ENCODE data around the gene CXCR2.
"Not testable (repeated sequence)": the region's sequence is repeated elsewhere in the genome, so short reads cannot be mapped to it uniquely, and the experiment has no call there.

The CXCR2 gene

DNA sequence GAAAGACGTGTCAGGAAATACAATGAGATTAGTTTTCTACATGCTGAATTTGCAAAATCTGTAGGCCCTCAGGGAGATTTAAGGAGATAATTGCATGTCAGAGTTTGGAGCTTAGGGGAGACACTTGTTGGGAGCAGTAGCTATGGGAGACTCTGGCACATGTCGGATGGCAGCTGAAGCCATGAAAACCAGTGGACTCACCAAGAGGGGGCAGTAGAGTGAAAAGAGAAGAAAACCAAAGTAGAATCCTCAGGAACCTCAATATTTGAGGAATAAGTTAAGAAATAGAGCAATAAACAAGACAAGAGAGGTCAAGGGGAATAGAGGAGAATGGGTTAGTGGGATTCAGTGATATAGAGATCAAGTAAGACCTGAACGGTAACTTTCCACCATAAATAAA lies 31.9 kb upstream of the CXCR2 start:
- H3K36me3 ChIP-seq (ENCODE audit: insufficient read depth, low read length) = no peaks in the 10 kb centered on the region
- no peak overlapping the region for H3K27ac ChIP-seq (ENCODE audit: low read depth, low read length)
- no peaks in the 10 kb centered on the region for H3K79me2 ChIP-seq (ENCODE audit: control insufficient read depth, insufficient read depth, low read length, unreplicated experiment)
- no peak overlapping the region for H3K4me3 ChIP-seq (ENCODE audit: low read depth, low read length)
- H3K27me3 ChIP-seq (ENCODE audit: insufficient read depth, low read length) = peaks cover 64% of the 10 kb centered on the region
- no peaks in the 10 kb centered on the region for H3K4me1 ChIP-seq (ENCODE audit: control insufficient read depth, insufficient read depth, low read length, unreplicated experiment)
- no peak overlapping the region for H2AFZ ChIP-seq (ENCODE audit: low read length, unreplicated experiment)

DNA sequence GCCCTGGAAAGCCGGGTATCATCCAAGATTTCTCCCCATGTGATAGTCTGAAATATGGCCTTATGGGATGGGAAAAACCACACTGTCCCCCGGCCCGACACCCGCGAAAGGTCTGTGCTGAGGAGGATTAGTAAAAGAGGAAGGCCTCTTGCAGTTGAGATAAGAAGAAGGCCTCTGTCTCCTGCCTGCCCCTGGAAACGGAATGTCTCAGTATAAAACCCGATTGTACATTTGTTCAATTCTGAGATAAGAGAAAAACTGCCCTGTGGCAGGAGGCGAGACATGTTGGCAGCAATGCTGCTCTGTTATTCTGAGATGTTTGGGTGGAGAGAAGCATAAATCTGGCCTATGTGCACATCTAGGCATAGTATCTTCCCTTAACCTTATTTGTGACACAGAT lies 30.0 kb upstream of the CXCR2 start:
- H3K27ac ChIP-seq (ENCODE audit: low read depth, low read length) = no peak overlapping the region

GRCh38 chr2:218097975-218098374 lies 27.9 kb upstream of the CXCR2 start:
- no peak overlapping the region for H2AFZ ChIP-seq (ENCODE audit: low read length, unreplicated experiment)
- no peak overlapping the region for H3K4me3 ChIP-seq (ENCODE audit: low read depth, low read length)
- H3K79me2 ChIP-seq (ENCODE audit: control insufficient read depth, insufficient read depth, low read length, unreplicated experiment) = no peaks in the 10 kb centered on the region
- no peak overlapping the region for H3K27ac ChIP-seq (ENCODE audit: low read depth, low read length)
- H3K27me3 ChIP-seq (ENCODE audit: insufficient read depth, low read length) = peaks cover 62% of the 10 kb centered on the region
- no peaks in the 10 kb centered on the region for H3K36me3 ChIP-seq (ENCODE audit: insufficient read depth, low read length)
- no peaks in the 10 kb centered on the region for H3K4me1 ChIP-seq (ENCODE audit: control insufficient read depth, insufficient read depth, low read length, unreplicated experiment)

More for the DNA sequence above, 30.0 kb upstream of the CXCR2 start:
- Histone ChIP-seq H3K4me3 (ENCODE audit: low read depth, low read length) (no peak overlapping the region), H3K4me1 (ENCODE audit: control insufficient read depth, insufficient read depth, low read length, unreplicated experiment) (no peaks in the 10 kb centered on the region), H3K79me2 (ENCODE audit: control insufficient read depth, insufficient read depth, low read length, unreplicated experiment) (no peaks in the 10 kb centered on the region), H3K36me3 (ENCODE audit: insufficient read depth, low read length) (no peaks in the 10 kb centered on the region), H3K27me3 (ENCODE audit: insufficient read depth, low read length) (peaks cover 64% of the 10 kb centered on the region), H2AFZ (ENCODE audit: low read length, unreplicated experiment) (no peak overlapping the region)

DNA sequence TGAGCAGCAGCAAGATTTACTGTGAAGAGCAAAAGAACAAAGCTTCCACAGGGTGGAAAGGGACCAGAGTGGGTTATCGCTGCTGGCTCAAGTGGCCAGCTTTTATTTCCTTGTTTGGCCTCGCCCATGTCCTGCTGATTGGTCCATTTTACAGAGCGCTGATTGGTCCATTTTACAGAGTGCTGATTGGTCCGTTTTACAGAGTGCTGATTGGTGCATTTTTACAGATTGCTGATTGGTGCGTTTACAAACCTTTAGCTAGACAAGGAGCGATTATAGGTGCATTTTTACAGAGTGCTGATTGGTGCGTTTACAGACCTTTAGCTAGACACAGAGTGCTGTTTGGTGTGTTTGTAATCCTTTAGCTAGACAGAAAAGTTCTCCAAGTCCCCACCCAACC lies 17.0 kb upstream of the CXCR2 start:
- not testable (repeated sequence) for H3K4me1 ChIP-seq (ENCODE audit: control insufficient read depth, insufficient read depth, low read length, unreplicated experiment); H2AFZ ChIP-seq (ENCODE audit: low read length, unreplicated experiment); H3K4me3 ChIP-seq (ENCODE audit: low read depth, low read length); H3K36me3 ChIP-seq (ENCODE audit: insufficient read depth, low read length); H3K27ac ChIP-seq (ENCODE audit: low read depth, low read length); H3K79me2 ChIP-seq (ENCODE audit: control insufficient read depth, insufficient read depth, low read length, unreplicated experiment)
- peaks cover 22% of the 10 kb centered on the region for H3K27me3 ChIP-seq (ENCODE audit: insufficient read depth, low read length)

DNA sequence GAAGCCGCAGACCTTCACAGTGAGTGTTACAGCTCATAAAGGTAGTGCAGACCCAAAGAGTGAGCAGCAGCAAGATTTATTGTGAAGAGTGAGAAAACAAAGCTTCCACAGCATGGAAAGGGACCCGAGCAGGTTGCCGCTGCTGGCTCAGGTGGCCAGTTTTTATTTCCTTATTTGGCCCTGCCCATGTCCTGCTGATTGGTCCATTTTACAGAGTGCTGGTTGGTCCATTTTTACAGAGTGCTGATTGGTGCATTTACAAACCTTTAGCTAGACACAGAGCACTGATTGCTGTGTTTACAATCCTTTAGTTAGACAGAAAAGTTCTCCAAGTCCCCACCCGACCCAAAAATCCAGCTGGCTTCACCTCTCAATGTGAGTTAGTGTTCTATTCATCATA lies 4.0 kb upstream of the CXCR2 start:
- H3K4me3 ChIP-seq (ENCODE audit: low read depth, low read length); H3K4me1 ChIP-seq (ENCODE audit: control insufficient read depth, insufficient read depth, low read length, unreplicated experiment); H3K36me3 ChIP-seq (ENCODE audit: insufficient read depth, low read length); H3K27ac ChIP-seq (ENCODE audit: low read depth, low read length); H2AFZ ChIP-seq (ENCODE audit: low read length, unreplicated experiment); H3K79me2 ChIP-seq (ENCODE audit: control insufficient read depth, insufficient read depth, low read length, unreplicated experiment): not testable (repeated sequence)
- peaks cover 45% of the 10 kb centered on the region for H3K27me3 ChIP-seq (ENCODE audit: insufficient read depth, low read length)

DNA sequence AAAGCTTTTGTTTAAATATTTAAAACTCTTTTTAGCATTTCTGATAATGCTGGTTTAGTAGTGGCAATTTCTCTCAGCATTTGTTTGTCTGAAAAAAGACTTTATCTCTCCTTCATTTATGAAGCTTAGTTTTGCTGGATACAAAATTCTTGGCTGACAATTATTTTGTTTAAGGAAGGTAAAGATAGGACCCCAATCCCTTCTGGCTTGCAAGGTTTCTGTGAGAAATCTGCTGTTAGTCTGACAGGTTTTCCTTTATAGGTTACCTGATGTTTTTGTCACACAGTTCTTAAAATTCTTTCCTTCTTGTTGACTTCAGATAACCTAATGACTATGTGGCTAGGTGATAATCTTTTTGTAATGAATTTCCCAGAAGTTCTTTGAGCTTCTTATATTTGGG lies 3.5 kb upstream of the CXCR2 start:
- not testable (repeated sequence) for H3K27ac ChIP-seq (ENCODE audit: low read depth, low read length); H2AFZ ChIP-seq (ENCODE audit: low read length, unreplicated experiment); H3K4me3 ChIP-seq (ENCODE audit: low read depth, low read length); H3K4me1 ChIP-seq (ENCODE audit: control insufficient read depth, insufficient read depth, low read length, unreplicated experiment); H3K36me3 ChIP-seq (ENCODE audit: insufficient read depth, low read length); H3K79me2 ChIP-seq (ENCODE audit: control insufficient read depth, insufficient read depth, low read length, unreplicated experiment)
- peaks cover 49% of the 10 kb centered on the region for H3K27me3 ChIP-seq (ENCODE audit: insufficient read depth, low read length)

DNA sequence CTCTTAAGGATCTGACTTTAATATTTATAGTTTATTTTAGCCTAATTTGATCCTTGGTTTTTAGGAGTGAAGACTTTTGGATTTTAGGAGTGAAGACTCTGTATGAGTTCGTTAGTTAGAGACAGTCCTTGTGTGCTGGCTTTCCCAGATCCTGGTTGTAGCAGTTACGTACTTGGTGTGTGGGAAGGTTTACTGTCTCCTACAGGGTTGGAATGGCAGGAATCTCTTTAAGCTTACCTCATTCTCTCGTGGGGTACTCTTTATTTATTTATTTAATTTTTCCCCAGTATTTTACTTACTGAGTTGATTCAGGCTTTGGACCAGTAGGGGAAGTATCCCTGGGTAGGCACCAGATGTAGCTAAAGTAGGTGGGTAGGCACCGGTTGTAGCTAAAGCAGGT lies 1.8 kb upstream of the CXCR2 start:
- Histone ChIP-seq H3K4me3 (ENCODE audit: low read depth, low read length) (no peak overlapping the region), H3K4me1 (ENCODE audit: control insufficient read depth, insufficient read depth, low read length, unreplicated experiment) (no peaks in the 10 kb centered on the region), H3K36me3 (ENCODE audit: insufficient read depth, low read length) (no peaks in the 10 kb centered on the region), H2AFZ (ENCODE audit: low read length, unreplicated experiment) (no peak overlapping the region), H3K27ac (ENCODE audit: low read depth, low read length) (no peak overlapping the region), H3K79me2 (ENCODE audit: control insufficient read depth, insufficient read depth, low read length, unreplicated experiment) (no peaks in the 10 kb centered on the region), H3K27me3 (ENCODE audit: insufficient read depth, low read length) (peaks cover 66% of the 10 kb centered on the region)

- Histone ChIP-seq H3K27ac (ENCODE audit: low read depth, low read length) (no peak overlapping the region), H3K27me3 (ENCODE audit: insufficient read depth, low read length) (peaks cover 71% of the 10 kb centered on the region), H2AFZ (ENCODE audit: low read length, unreplicated experiment) (no peak overlapping the region), H3K4me3 (ENCODE audit: low read depth, low read length) (no peak overlapping the region), H3K79me2 (ENCODE audit: control insufficient read depth, insufficient read depth, low read length, unreplicated experiment) (no peaks in the 10 kb centered on the region), H3K36me3 (ENCODE audit: insufficient read depth, low read length) (no peaks in the 10 kb centered on the region), H3K4me1 (ENCODE audit: control insufficient read depth, insufficient read depth, low read length, unreplicated experiment) (no peaks in the 10 kb centered on the region)
Observed at GRCh38 chr2:218125095-218125494, 733 bp upstream of the CXCR2 start.

DNA sequence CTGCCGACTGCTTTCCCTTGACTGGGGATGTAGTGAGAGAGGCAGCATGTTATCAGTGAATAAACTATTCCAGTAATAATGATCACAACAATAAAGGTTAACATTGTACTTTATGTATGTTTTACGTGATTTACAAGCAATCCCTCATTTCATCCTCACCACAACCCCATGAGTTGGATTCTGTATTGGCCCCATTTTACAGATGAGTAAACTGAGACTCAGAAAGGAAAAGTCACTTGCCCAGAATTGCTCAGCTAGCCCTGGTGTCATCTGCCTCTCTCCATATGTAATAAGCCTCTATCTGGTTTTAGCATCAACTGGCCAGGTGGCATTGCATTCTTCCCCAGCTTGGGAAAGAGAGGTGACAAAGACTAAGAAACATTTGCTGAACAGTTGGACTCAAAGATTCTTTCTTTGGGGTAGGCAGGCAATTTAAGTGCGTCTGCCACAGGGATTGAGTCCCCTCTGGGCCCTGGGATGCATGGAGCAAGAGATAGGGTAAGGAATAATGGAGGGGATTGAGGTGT lies 2.2 kb downstream of the CXCR2 start:
- Histone ChIP-seq H3K27me3 (ENCODE audit: insufficient read depth, low read length) (peaks cover 67% of the 10 kb centered on the region), H2AFZ (ENCODE audit: low read length, unreplicated experiment) (no peak overlapping the region), H3K4me3 (ENCODE audit: low read depth, low read length) (no peak overlapping the region), H3K27ac (ENCODE audit: low read depth, low read length) (no peak overlapping the region), H3K36me3 (ENCODE audit: insufficient read depth, low read length) (no peaks in the 10 kb centered on the region), H3K4me1 (ENCODE audit: control insufficient read depth, insufficient read depth, low read length, unreplicated experiment) (no peaks in the 10 kb centered on the region), H3K79me2 (ENCODE audit: control insufficient read depth, insufficient read depth, low read length, unreplicated experiment) (no peaks in the 10 kb centered on the region)

DNA sequence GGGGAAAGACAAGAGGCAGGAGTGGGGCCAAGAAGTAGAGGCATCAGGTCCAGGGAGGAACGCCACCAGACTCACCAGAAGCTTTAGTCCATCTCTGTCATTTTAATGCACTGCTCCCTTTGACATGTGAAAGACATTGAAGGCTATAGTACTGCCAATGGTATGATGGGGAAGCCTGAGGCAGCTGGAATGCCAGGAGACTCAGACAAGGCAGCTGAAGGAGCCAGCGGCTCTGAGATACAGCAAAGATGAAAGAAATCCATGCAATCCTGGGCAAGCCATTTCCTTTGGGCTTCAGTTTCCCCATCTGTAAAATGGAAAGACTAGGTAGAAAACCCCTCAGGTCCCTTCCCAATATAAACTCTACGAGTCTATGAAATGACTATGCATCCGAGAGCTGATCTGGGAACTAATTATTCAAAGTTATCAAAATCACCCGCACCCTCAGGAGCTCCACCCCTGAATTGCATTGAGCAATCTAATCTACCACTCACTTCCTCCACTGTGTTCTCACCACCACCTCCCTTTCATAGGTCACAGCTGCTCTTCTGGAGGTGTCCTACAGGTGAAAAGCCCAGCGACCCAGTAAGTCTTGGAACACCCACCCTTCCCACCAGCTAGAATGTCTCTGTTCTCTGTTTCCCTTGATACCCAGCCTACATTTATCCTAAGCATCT lies 3.1 kb downstream of the CXCR2 start:
- Histone ChIP-seq H3K4me3 (ENCODE audit: low read depth, low read length) (no peak overlapping the region), H3K36me3 (ENCODE audit: insufficient read depth, low read length) (no peaks in the 10 kb centered on the region), H3K79me2 (ENCODE audit: control insufficient read depth, insufficient read depth, low read length, unreplicated experiment) (no peaks in the 10 kb centered on the region), H2AFZ (ENCODE audit: low read length, unreplicated experiment) (no peak overlapping the region), H3K4me1 (ENCODE audit: control insufficient read depth, insufficient read depth, low read length, unreplicated experiment) (no peaks in the 10 kb centered on the region), H3K27me3 (ENCODE audit: insufficient read depth, low read length) (peaks cover 68% of the 10 kb centered on the region), H3K27ac (ENCODE audit: low read depth, low read length) (no peak overlapping the region)

GRCh38 chr2:218129458-218130135 lies 3.8 kb downstream of the CXCR2 start:
- no peak overlapping the region for H2AFZ ChIP-seq (ENCODE audit: low read length, unreplicated experiment)
- H3K27ac ChIP-seq (ENCODE audit: low read depth, low read length) = no peak overlapping the region
- no peaks in the 10 kb centered on the region for H3K36me3 ChIP-seq (ENCODE audit: insufficient read depth, low read length)
- no peak overlapping the region for H3K4me3 ChIP-seq (ENCODE audit: low read depth, low read length)
- H3K4me1 ChIP-seq (ENCODE audit: control insufficient read depth, insufficient read depth, low read length, unreplicated experiment) = no peaks in the 10 kb centered on the region
- peaks cover 68% of the 10 kb centered on the region for H3K27me3 ChIP-seq (ENCODE audit: insufficient read depth, low read length)
- H3K79me2 ChIP-seq (ENCODE audit: control insufficient read depth, insufficient read depth, low read length, unreplicated experiment) = no peaks in the 10 kb centered on the region
